Kidney (tissue), 14 donors: ENCODE results near the gene ZMYM4. TPM values are rescaled to one million over a fixed set of nuclear protein-coding genes. Genes with fewer than 3 reads are reported as not detected.

Experiments used
- DNase-seq, 5 donors: peaks; one replicate each; pipeline ENCODE4 v3.0.0-alpha.2; 2013 to 2020
- FAIRE-seq: peaks from 2 replicates; lab custom pipeline; 2012; peaks lifted over from hg19 to GRCh38; lab: Jason Lieb, UNC
- H3K27ac ChIP-seq, 2 donors: one replicate each; pipeline ENCODE4 v1.7.0; 2013; ENCODE audit warnings: low read depth in 2 of 2, low read length in 2 of 2, inconsistent platforms in 1 of 2
- H3K27me3 ChIP-seq: one replicate; pipeline ENCODE4 v1.7.1; 2013; ENCODE audit warnings: low read length, inconsistent platforms; ENCODE audit not compliant: control insufficient read depth, insufficient read depth
- H3K36me3 ChIP-seq, 3 donors: one replicate each; pipeline versions ENCODE4 v1.7.0 to v1.7.1; 2013; ENCODE audit warnings: low read length in 3 of 3, control low read depth in 1 of 3, inconsistent platforms in 1 of 3; ENCODE audit not compliant: insufficient read depth in 3 of 3, control insufficient read depth in 2 of 3
- H3K4me1 ChIP-seq, 3 donors: one replicate each; pipeline versions ENCODE4 v1.7.0 to v1.7.1; 2013; ENCODE audit warnings: low read length in 3 of 3, inconsistent platforms in 1 of 3, low read depth in 1 of 3; ENCODE audit not compliant: control insufficient read depth in 2 of 3, insufficient read depth in 2 of 3
- H3K4me3 ChIP-seq, 3 donors: one replicate each; pipeline versions ENCODE4 v1.7.0 to v1.8.1; 2013; ENCODE audit warnings: low read length in 3 of 3, control low read depth in 1 of 3, inconsistent platforms in 1 of 3
- H3K9ac ChIP-seq, 3 donors: one replicate each; pipeline versions ENCODE4 v1.7.0 to v1.7.1; 2013; ENCODE audit warnings: low read length in 3 of 3, control low read depth in 1 of 3, inconsistent platforms in 1 of 3
- H3K9me3 ChIP-seq, 3 donors: one replicate each; pipeline versions ENCODE4 v1.7.0 to v1.7.1; 2013; ENCODE audit warnings: low read length in 3 of 3, control low read depth in 1 of 3, inconsistent platforms in 1 of 3; ENCODE audit not compliant: control insufficient read depth in 2 of 3, insufficient read depth in 1 of 3
- intact Hi-C: fragments of 100-400 bp; cut with DNase I; formaldehyde crosslinking; loops from one replicate; pipeline ENCODE4 v1.11.1; 2022
- polyA plus RNA-seq: library from polyadenylated mRNA; stranded (reverse); fragments of 350-450 nt; fragmentation: Illumina TruSeq; extraction: RNeasy Lipid Tissue Mini Kit (QIAGEN cat#74804); gene quantifications from one replicate; pipeline ENCODE4 v1.2.3, GENCODE V29; 2014; ENCODE audit warnings: low read depth, low replicate concordance; ENCODE audit not compliant: insufficient read depth
- total RNA-seq: library from RNA; stranded (reverse); fragmentation: NEBNext Ultra II Directional; extraction: Animal tissue kit (Norgen Biotek cat#: 25700); gene quantifications from one replicate; pipeline ENCODE4 v1.2.1, GENCODE V29; 2021
- TF ChIP-seq, protein P1 (sequence below): IDR thresholded peaks from 3 replicates; pipeline ENCODE4 v1.5.1; 2012; ENCODE audit warnings: mild to moderate bottlenecking, moderate library complexity, borderline replicate concordance; ENCODE audit not compliant: insufficient read depth; ENCODE audit errors: extremely low read depth
- donor health status: control.
- donor health status: control.
- donor health status: control.
- donor health status: control.
- donor health status: control.
- donor health status: DM: yes; HTN: yes; CAD: no.
- donor health status: Normal renal cell carcinoma (clear cell type).

The ZMYM4 gene
- total and polyA plus RNA-seq, 2 donors from 2014 or later = 11.2 to 64.4 TPM

DNA sequence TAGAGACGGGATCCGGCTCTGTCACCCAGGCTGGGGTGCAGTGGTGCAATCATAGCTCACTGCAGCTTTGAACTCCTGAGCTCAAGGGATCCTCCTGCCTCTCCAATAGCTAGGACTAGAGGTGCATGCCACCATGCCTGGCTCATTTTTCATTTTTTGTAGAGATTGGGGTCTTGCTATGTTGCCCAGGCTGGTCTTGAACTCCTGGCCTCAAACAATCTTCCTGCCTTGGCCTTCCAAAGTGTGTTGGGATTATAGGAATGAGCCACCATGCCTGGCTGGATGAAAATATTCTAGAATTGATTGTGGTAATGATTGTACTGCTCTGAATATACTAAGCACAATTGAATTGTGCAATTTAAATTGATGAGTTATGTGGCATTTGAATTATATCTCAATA is 21.9 kb downstream of the ZMYM4 start:
- TF ChIP-seq, protein P1, sequence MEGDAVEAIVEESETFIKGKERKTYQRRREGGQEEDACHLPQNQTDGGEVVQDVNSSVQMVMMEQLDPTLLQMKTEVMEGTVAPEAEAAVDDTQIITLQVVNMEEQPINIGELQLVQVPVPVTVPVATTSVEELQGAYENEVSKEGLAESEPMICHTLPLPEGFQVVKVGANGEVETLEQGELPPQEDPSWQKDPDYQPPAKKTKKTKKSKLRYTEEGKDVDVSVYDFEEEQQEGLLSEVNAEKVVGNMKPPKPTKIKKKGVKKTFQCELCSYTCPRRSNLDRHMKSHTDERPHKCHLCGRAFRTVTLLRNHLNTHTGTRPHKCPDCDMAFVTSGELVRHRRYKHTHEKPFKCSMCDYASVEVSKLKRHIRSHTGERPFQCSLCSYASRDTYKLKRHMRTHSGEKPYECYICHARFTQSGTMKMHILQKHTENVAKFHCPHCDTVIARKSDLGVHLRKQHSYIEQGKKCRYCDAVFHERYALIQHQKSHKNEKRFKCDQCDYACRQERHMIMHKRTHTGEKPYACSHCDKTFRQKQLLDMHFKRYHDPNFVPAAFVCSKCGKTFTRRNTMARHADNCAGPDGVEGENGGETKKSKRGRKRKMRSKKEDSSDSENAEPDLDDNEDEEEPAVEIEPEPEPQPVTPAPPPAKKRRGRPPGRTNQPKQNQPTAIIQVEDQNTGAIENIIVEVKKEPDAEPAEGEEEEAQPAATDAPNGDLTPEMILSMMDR = no peak
- H3K27me3 ChIP-seq = no peaks in the 10 kb centered on the region
- H3K4me1 ChIP-seq = no peaks in the 10 kb centered on the region
- H3K36me3 ChIP-seq = peaks cover 0 to 2% (median 0%) of the 10 kb centered on the region in 3 donors
- DNase-seq = no peak
- H3K9ac ChIP-seq = no peak overlapping the region
- H3K9me3 ChIP-seq = no peaks in the 10 kb centered on the region
- intact Hi-C loops = no loop called here
- no peak for FAIRE-seq
- no peak overlapping the region for H3K27ac ChIP-seq
- H3K4me3 ChIP-seq = no peak overlapping the region

DNA sequence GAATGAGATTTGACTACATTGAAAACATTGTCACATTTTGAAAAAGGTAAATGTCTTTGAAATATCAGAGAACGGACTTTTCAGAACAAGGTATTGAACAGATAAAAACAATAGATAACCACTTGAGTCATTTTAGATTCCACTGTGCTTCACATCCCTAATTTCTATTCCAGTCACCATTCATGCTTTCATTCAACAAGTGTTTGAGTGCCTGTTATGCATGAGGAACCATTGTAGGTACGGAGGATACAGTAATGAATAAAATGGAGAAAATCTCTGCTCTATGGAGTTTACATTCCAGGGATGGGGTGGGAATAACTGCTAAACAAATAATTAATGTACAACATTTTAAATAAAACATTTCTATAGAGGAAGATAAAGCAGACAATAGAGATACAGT is 26.3 kb downstream of the ZMYM4 start:
- Histone ChIP-seq H3K9me3 (no peaks in the 10 kb centered on the region), H3K9ac (no peak overlapping the region), H3K36me3 (peaks cover 0 to 4% (median 0%) of the 10 kb centered on the region in 3 donors), H3K4me3 (no peak overlapping the region), H3K4me1 (peaks cover 0 to 6% (median 2%) of the 10 kb centered on the region in 3 donors), H3K27me3 (no peaks in the 10 kb centered on the region), H3K27ac (no peak overlapping the region)
- intact Hi-C loops = no loop called here
- TF ChIP-seq, protein P1 = no peak
- FAIRE-seq = no peak
- no peak for DNase-seq

DNA sequence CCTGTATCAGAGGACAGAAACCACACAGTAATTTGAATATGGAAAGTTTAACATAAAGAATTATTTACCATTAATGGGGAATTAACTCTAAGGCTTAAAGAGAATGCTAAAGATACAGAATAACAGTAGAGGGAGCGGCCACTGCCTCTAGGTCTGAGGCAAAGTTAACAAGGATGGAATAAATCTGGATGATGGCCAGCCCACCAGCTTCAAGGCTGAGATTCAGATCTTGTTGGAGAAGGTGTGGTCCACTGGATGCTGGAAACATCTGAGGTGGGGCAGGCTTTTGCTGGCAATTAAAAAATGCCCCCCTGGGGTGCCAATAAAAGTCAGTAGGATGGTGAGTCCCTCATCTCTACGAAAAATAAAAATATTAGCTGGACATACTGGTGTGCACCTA is 29.4 kb downstream of the ZMYM4 start:
- FAIRE-seq = no peak

More for the DNA sequence above, 29.4 kb downstream of the ZMYM4 start:
- intact Hi-C loops = no loop called here
- H3K36me3 ChIP-seq = peaks cover 0 to 4% (median 0%) of the 10 kb centered on the region in 3 donors
- no peak overlapping the region for H3K27ac ChIP-seq
- TF ChIP-seq, protein P1 = no peak
- H3K9me3 ChIP-seq = no peaks in the 10 kb centered on the region
- no peak overlapping the region for H3K9ac ChIP-seq
- DNase-seq = no peak
- H3K4me3 ChIP-seq = no peak overlapping the region
- H3K4me1 ChIP-seq = peaks cover 0 to 6% (median 5%) of the 10 kb centered on the region in 3 donors
- no peaks in the 10 kb centered on the region for H3K27me3 ChIP-seq
